HG03025 (cell line): ENCODE data around the gene HPCAL1.
A peak's percentile ranks its signal among the peaks of the same experiment; 100 is the strongest.

ENCODE experiments used
- ATAC-seq: cut with Tn5 transposase; IDR thresholded peaks from one replicate; pipeline ENCODE4 v1.9.1; 2021; ENCODE audit warnings: mild to moderate bottlenecking, moderate library complexity; ENCODE audit not compliant: unreplicated experiment, low FRiP score

HPCAL1 gene

GRCh38 chr2:10300997-10301940 is 1.4 kb upstream of the HPCAL1 start:
- no peak for ATAC-seq

- no peak for ATAC-seq
Observed at GRCh38 chr2:10301941-10302478, 694 bp upstream of the HPCAL1 start.

GRCh38 chr2:10303181-10303693 is 533 bp downstream of the HPCAL1 start:
- ATAC-seq = peak; percentile 6

- ATAC-seq = peak; percentile 4
Observed at GRCh38 chr2:10303694-10304378, 1.1 kb downstream of the HPCAL1 start.

GRCh38 chr2:10304458-10305253 is 2.0 kb downstream of the HPCAL1 start:
- ATAC-seq = no peak

GRCh38 chr2:10305254-10305635 is 2.5 kb downstream of the HPCAL1 start:
- ATAC-seq = no peak

GRCh38 chr2:10305715-10306114 is 3.0 kb downstream of the HPCAL1 start:
- ATAC-seq = no peak

- no peak for ATAC-seq
Observed at GRCh38 chr2:10306901-10307463, 4.3 kb downstream of the HPCAL1 start.

GRCh38 chr2:10307561-10308156 is 5.0 kb downstream of the HPCAL1 start:
- no peak for ATAC-seq

GRCh38 chr2:10308866-10309265 is 6.2 kb downstream of the HPCAL1 start:
- no peak for ATAC-seq

- no peak for ATAC-seq
Observed at GRCh38 chr2:10309286-10309685, 6.6 kb downstream of the HPCAL1 start.

GRCh38 chr2:10310309-10310888 is 7.7 kb downstream of the HPCAL1 start:
- no peak for ATAC-seq

GRCh38 chr2:10311736-10312135 is 9.0 kb downstream of the HPCAL1 start:
- no peak for ATAC-seq

GRCh38 chr2:10312437-10312957 is 9.8 kb downstream of the HPCAL1 start:
- ATAC-seq = no peak

- ATAC-seq = no peak
Observed at GRCh38 chr2:10316336-10316735, 13.6 kb downstream of the HPCAL1 start.

GRCh38 chr2:10316860-10317259 is 14.2 kb downstream of the HPCAL1 start:
- ATAC-seq = no peak

GRCh38 chr2:10317646-10318045 is 14.9 kb downstream of the HPCAL1 start:
- ATAC-seq = no peak

- no peak for ATAC-seq
Observed at GRCh38 chr2:10318345-10318744, 15.6 kb downstream of the HPCAL1 start.

- ATAC-seq = no peak
Observed at GRCh38 chr2:10319892-10320574, 17.3 kb downstream of the HPCAL1 start.
